ENCODE data around the gene KBTBD13. TPM values are rescaled to one million over a fixed set of nuclear protein-coding genes. Genes with fewer than 3 reads are reported as not detected.

KBTBD13 gene
- total RNA-seq, 2 experiments from 2014 or later, result not detected

GRCh38 chr15:65032801-65033537, 43.6 kb upstream of the KBTBD13 start:
- Histone ChIP-seq H3K4me3 (ENCODE audit: low read length) (no peak overlapping the region), H3K4me1 (ENCODE audit: insufficient read depth, low read length) (peaks cover 23% of the 10 kb centered on the region), H3K27ac (ENCODE audit: low read depth in 1 of 2, low read length in 2 of 2) (no peak overlapping the region), H3K9me3 (ENCODE audit: control insufficient read depth in 1 of 2, insufficient read depth in 1 of 2, low read length in 2 of 2) (no peaks in the 10 kb centered on the region), H3K36me3 (ENCODE audit: insufficient read depth, low read length) (no peaks in the 10 kb centered on the region), H3K27me3 (ENCODE audit: control insufficient read depth in 1 of 2, insufficient read depth in 2 of 2, low read length in 2 of 2) (peaks cover 0 to 6% of the 10 kb centered on the region in 2 experiments)
- Mint-ChIP-seq H3K9me3 (no peaks in the 10 kb centered on the region), H3K27ac (no peak overlapping the region), H3K4me3 (peak overlapping the region; percentile 67), H3K4me1 (ENCODE audit: low read depth) (peaks cover 19% of the 10 kb centered on the region), H3K27me3 (peaks cover 15% of the 10 kb centered on the region), H3K36me3 (ENCODE audit: low read depth) (peaks cover 8% of the 10 kb centered on the region)
- CTCF ChIA-PET, result interaction anchor here (0.9 to 1.2 kb wide), 3 partner anchors 45 to 265 kb away, joined by 3 to 4 read pairs (median 3); no protein-coding TSS in a partner anchor
- DNase-seq (peak in 8 of 14 experiments; percentile 16 to 73 (median 34)), ATAC-seq (ENCODE audit: poor library complexity) (no peak)
- TF ChIP-seq CTCF (IDR thresholded peaks at IDR 0.05), result no peak
- intact Hi-C loops (cut with DNase I, micrococcal nuclease), result loop anchor here (1.0 to 5.0 kb wide), 7 partner anchors 44 to 352 kb away; partner anchors contain the start of genes KBTBD13 (in 1 of the 2), PARP16 (in 1 of the 2) and RNU5B-1 (in 1 of the 2)
- POLR2A ChIA-PET, result interaction anchor here (1.0 kb wide), 1 partner anchor 50 kb away, joined by 3 read pairs; no protein-coding TSS in a partner anchor

GRCh38 chr15:65033659-65034269, 42.8 kb upstream of the KBTBD13 start:
- Histone ChIP-seq H3K27ac (ENCODE audit: low read depth in 1 of 2, low read length in 2 of 2) (no peak overlapping the region), H3K4me1 (ENCODE audit: insufficient read depth, low read length) (peaks cover 16% of the 10 kb centered on the region), H3K36me3 (ENCODE audit: insufficient read depth, low read length) (no peaks in the 10 kb centered on the region), H3K9me3 (ENCODE audit: control insufficient read depth in 1 of 2, insufficient read depth in 1 of 2, low read length in 2 of 2) (no peaks in the 10 kb centered on the region), H3K4me3 (ENCODE audit: low read length) (no peak overlapping the region), H3K27me3 (ENCODE audit: control insufficient read depth in 1 of 2, insufficient read depth in 2 of 2, low read length in 2 of 2) (peaks cover 0 to 6% of the 10 kb centered on the region in 2 experiments)
- Mint-ChIP-seq H3K9me3 (no peaks in the 10 kb centered on the region), H3K4me1 (ENCODE audit: low read depth) (peaks cover 11% of the 10 kb centered on the region), H3K36me3 (ENCODE audit: low read depth) (peaks cover 1% of the 10 kb centered on the region), H3K4me3 (no peak overlapping the region), H3K27ac (no peak overlapping the region), H3K27me3 (peaks cover 15% of the 10 kb centered on the region)
- ATAC-seq (ENCODE audit: poor library complexity) (peak; percentile 45), DNase-seq (peak in 4 of 14 experiments; percentile 32 to 68 (median 58))
- intact Hi-C loops (cut with DNase I, micrococcal nuclease), result loop anchor here (1.0 to 5.0 kb wide), 7 partner anchors 44 to 352 kb away; partner anchors contain the start of genes KBTBD13 (in 1 of the 2), PARP16 (in 1 of the 2) and RNU5B-1 (in 1 of the 2)
- TF ChIP-seq CTCF (IDR thresholded peaks at IDR 0.05), result peak; percentile 52
- ChIA-PET POLR2A (interaction anchor here (1.0 kb wide), 1 partner anchor 49 kb away, joined by 3 read pairs; no protein-coding TSS in a partner anchor), CTCF (interaction anchor here (0.6 to 1.4 kb wide), 7 partner anchors 16 to 264 kb away, joined by 3 to 5 read pairs (median 3); partner anchors contain the start of gene KBTBD13)

GRCh38 chr15:65034719-65035118, 41.8 kb upstream of the KBTBD13 start:
- no peak overlapping the region for H3K4me3 ChIP-seq (ENCODE audit: low read length)
- no peak for DNase-seq
- ChIA-PET CTCF (interaction anchor here (0.6 to 1.4 kb wide), 2 partner anchors 42 to 256 kb away, joined by 3 to 4 read pairs; partner anchors contain the start of gene KBTBD13), POLR2A (no interaction called here)
- H3K27me3 ChIP-seq (ENCODE audit: control insufficient read depth in 1 of 2, insufficient read depth in 2 of 2, low read length in 2 of 2), result peaks cover 0 to 6% of the 10 kb centered on the region in 2 experiments
- H3K36me3 ChIP-seq (ENCODE audit: insufficient read depth, low read length), result no peaks in the 10 kb centered on the region
- Mint-ChIP-seq H3K4me3 (no peak overlapping the region), H3K4me1 (ENCODE audit: low read depth) (peaks cover 10% of the 10 kb centered on the region), H3K9me3 (no peaks in the 10 kb centered on the region), H3K27ac (no peak overlapping the region), H3K36me3 (ENCODE audit: low read depth) (no peaks in the 10 kb centered on the region), H3K27me3 (peaks cover 15% of the 10 kb centered on the region)
- no peak for TF ChIP-seq CTCF (IDR thresholded peaks at IDR 0.05)
- H3K4me1 ChIP-seq (ENCODE audit: insufficient read depth, low read length), result peaks cover 11% of the 10 kb centered on the region
- intact Hi-C loops (cut with DNase I, micrococcal nuclease), result loop anchor here in 1 of 2 experiments (5.0 kb wide), 3 partner anchors 43 to 268 kb away; partner anchors contain the start of genes KBTBD13, PARP16 and RNU5B-1
- no peaks in the 10 kb centered on the region for H3K9me3 ChIP-seq (ENCODE audit: control insufficient read depth in 1 of 2, insufficient read depth in 1 of 2, low read length in 2 of 2)
- ATAC-seq (ENCODE audit: poor library complexity), result no peak
- H3K27ac ChIP-seq (ENCODE audit: low read depth in 1 of 2, low read length in 2 of 2), result no peak overlapping the region
